Fibroblast of villous mesenchyme (primary cell): Measurements from ENCODE around the gene BCL11A. TPM values are rescaled to one million over a fixed set of nuclear protein-coding genes. Genes with fewer than 3 reads are reported as not detected.

Experiments
- DNase-seq: peaks from one replicate; pipeline ENCODE4 v3.0.0-alpha.2; 2010; ENCODE audit warnings: low read depth
- H3K4me3 ChIP-seq: 2 replicates; pipeline ENCODE4 v1.5.1; 2011; ENCODE audit warnings: low read depth, mild to moderate bottlenecking, low read length
- CTCF ChIP-seq: IDR thresholded peaks from 2 replicates; pipeline ENCODE4 v1.5.1; 2012; ENCODE audit warnings: low read depth, mild to moderate bottlenecking, low read length; ENCODE audit not compliant: insufficient read depth
- total RNA-seq: library from RNA; depleted of rRNA; stranded (reverse); fragments of >200 nt; gene quantifications from 2 replicates; pipeline ENCODE4 v1.2.3, GENCODE V29; 2012

BCL11A gene
- total RNA-seq, 1 donor = 0.43 TPM

GRCh38 chr2:60534052-60534685 is 19.3 kb downstream of the BCL11A start:
- TF ChIP-seq CTCF = no peak
- H3K4me3 ChIP-seq = no peak overlapping the region
- no peak for DNase-seq

- peak; percentile 82 for DNase-seq
These were observed 20.1 kb downstream of the BCL11A start for GRCh38 chr2:60533101-60534051.

GRCh38 chr2:60532421-60532820 is 21.0 kb downstream of the BCL11A start:
- no peak for DNase-seq
- TF ChIP-seq CTCF = no peak
- no peak overlapping the region for H3K4me3 ChIP-seq

More at GRCh38 chr2:60533101-60534051, 20.1 kb downstream of the BCL11A start:
- H3K4me3 ChIP-seq = no peak overlapping the region
- TF ChIP-seq CTCF = no peak

- no peak for DNase-seq
- H3K4me3 ChIP-seq = no peak overlapping the region
- no peak for TF ChIP-seq CTCF
These were observed 21.7 kb downstream of the BCL11A start for GRCh38 chr2:60531701-60532133.

GRCh38 chr2:60530660-60531281 is 22.7 kb downstream of the BCL11A start:
- DNase-seq = no peak
- no peak for TF ChIP-seq CTCF
- no peak overlapping the region for H3K4me3 ChIP-seq

GRCh38 chr2:60529785-60530627 is 23.4 kb downstream of the BCL11A start:
- H3K4me3 ChIP-seq = no peak overlapping the region
- no peak for TF ChIP-seq CTCF
- no peak for DNase-seq
